MG63 (cell line): ENCODE data around the gene TMEM203. TPM values are rescaled to one million over a fixed set of nuclear protein-coding genes. Genes with fewer than 3 reads are reported as not detected.
"Not testable (repeated sequence)": the region's sequence is repeated elsewhere in the genome, so short reads cannot be mapped to it uniquely, and the experiment has no call there.

Experiments
- DNase-seq: peaks from one replicate; pipeline ENCODE4 v3.0.0-alpha.2; 2020
- H3K27me3 ChIP-seq: fragments of 250-450 bp; sonication (Bioruptor Pico); 2 replicates; pipeline ENCODE4 v1.5.1; 2020; ENCODE audit warnings: mild to moderate bottlenecking, moderate library complexity
- H3K36me3 ChIP-seq: fragments of 250-450 bp; sonication (Bioruptor Pico); 2 replicates; pipeline ENCODE4 v1.5.1; 2020; ENCODE audit warnings: mild to moderate bottlenecking, moderate library complexity
- H3K4me3 ChIP-seq: fragments of 250-450 bp; sonication (Bioruptor Pico); 2 replicates; pipeline ENCODE4 v1.5.1; 2020; ENCODE audit warnings: mild to moderate bottlenecking, moderate library complexity
- H3K9me3 ChIP-seq: fragments of 250-450 bp; sonication (Bioruptor Pico); 2 replicates; pipeline ENCODE4 v1.5.1; 2020; ENCODE audit warnings: mild to moderate bottlenecking, moderate library complexity
- total RNA-seq: library from RNA; depleted of rRNA; stranded (reverse); fragments of >200 nt; shearing (Covaris generic); gene quantifications from 2 replicates; pipeline ENCODE4 v1.2.3, GENCODE V29; 2014; ENCODE audit warnings: low replicate concordance

The TMEM203 gene
- total RNA-seq, 1 experiment from 2014 or later: 61.7 TPM

DNA sequence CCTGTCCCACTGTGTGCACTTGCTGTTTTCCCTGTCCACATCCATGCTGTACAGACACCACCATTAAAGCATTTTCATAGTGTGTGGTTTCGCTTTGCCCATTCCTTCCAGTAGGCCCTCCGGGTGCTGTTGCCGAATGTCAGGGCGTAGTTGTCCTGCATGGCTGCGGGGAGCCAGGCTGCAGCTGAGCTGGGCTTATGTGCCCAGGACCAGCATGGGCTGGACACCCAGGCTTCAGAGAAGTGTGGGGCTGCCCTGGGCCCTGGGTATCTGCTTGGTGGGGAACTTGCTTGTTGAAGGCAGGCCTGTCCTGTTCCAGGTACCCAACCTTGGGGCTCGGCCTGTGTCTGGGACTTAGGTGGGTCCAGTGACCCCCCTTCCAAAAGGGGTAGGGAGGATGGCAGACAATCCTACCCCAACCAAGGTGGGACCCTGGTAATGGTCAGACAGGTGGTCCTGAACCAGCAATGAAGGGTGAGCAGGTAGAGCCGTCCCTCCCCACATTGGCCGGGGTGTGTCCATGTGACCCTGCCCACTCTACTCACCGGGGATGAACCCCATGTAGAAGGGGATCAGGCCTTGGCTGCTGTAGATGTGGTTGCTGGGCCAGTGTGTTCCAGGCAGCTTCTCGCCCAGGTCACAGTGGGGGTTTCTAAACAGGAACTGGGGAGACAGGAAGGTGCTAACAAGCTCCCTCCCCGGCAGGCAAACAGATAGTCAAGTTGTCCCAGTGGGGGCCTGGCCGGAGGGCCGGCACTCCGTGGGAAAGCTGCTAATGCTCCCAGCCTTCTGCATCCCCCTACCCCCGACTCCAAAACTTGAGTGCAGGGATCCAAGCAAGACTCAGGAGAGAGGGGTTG is 38.4 kb upstream of the TMEM203 start:
- no peaks in the 10 kb centered on the region for H3K9me3 ChIP-seq
- no peaks in the 10 kb centered on the region for H3K27me3 ChIP-seq
- H3K4me3 ChIP-seq: no peak overlapping the region
- peaks cover 25% of the 10 kb centered on the region for H3K36me3 ChIP-seq
- DNase-seq: no peak

DNA sequence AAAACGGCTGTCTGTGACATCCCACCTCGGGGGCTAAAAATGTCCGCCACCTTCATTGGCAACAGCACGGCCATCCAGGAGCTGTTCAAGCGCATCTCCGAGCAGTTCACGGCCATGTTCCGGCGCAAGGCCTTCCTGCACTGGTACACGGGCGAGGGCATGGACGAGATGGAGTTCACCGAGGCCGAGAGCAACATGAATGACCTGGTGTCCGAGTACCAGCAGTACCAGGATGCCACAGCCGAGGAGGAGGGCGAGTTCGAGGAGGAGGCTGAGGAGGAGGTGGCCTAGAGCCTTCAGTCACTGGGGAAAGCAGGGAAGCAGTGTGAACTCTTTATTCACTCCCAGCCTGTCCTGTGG is 37.8 kb upstream of the TMEM203 start:
- DNase-seq, H3K4me3 ChIP-seq: not testable (repeated sequence)

DNA sequence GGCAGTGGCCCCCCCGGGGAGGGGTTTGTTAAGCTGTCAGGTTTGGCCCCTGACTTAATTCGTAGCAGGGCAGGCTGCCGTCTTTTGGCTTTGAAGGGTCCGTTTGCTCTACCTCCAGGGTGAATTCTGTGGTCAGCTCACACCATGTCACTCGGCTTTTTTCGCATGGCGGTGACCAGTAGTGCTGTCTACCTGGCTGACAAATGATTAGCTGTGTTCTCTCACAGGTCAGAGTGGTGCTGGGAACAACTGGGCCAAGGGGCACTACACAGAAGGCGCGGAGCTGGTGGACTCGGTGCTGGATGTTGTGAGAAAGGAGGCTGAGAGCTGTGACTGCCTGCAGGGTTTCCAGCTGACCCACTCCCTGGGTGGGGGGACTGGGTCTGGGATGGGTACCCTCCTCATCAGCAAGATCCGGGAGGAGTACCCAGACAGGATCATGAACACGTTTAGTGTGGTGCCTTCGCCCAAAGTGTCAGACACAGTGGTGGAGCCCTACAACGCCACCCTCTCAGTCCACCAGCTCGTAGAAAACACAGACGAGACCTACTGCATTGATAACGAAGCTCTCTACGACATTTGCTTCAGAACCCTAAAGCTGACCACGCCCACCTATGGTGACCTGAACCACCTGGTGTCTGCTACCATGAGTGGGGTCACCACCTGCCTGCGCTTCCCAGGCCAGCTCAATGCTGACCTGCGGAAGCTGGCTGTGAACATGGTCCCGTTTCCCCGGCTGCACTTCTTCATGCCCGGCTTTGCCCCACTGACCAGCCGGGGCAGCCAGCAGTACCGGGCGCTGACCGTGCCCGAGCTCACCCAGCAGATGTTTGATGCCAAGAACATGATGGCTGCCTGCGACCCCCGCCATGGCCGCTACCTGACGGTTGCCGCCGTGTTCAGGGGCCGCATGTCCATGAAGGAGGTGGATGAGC is 37.1 kb upstream of the TMEM203 start:
- no peak for DNase-seq
- no peaks in the 10 kb centered on the region for H3K27me3 ChIP-seq
- H3K9me3 ChIP-seq: no peaks in the 10 kb centered on the region
- H3K36me3 ChIP-seq: peaks cover 25% of the 10 kb centered on the region
- peak overlapping the region; percentile 92 for H3K4me3 ChIP-seq

More for the DNA sequence above, 37.8 kb upstream of the TMEM203 start:
- peaks cover 25% of the 10 kb centered on the region for H3K36me3 ChIP-seq
- H3K9me3 ChIP-seq, H3K27me3 ChIP-seq: not testable (repeated sequence)

DNA sequence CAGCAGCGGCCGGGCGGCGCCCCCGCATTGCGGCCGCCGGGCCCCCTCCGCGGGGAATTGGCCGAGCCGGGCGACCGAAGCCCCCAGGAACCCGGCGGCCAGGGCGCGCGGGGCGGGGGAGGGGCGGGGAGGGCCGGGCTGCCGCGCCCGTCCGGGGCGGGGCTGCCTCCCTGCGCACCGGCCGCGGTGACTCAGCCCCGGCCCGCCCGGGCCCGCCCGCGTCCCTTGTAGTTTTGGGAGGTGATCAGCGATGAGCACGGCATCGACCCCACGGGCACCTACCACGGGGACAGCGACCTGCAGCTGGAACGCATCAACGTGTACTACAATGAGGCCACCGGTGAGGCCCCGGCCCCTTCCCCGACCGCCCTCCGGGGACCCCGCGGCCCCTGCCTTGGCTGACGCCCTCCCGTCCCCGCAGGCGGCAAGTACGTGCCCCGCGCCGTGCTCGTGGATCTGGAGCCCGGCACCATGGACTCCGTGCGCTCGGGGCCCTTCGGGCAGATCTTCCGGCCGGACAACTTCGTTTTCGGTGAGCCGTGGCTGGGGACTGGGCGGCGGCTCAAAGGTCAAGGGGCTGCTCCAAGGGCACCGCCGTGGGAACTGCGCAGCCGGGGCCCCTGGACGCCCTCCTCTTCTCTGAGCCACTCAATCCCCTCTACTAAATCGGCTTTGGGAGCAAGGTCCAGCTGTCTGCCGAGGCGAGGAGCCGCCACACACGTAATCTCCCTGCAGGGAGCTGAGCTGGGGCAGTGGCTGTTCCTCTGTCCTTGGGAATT is 36.2 kb upstream of the TMEM203 start:
- H3K4me3 ChIP-seq: peak overlapping the region; percentile 92
- no peaks in the 10 kb centered on the region for H3K9me3 ChIP-seq
- peak; percentile 71 for DNase-seq
- no peaks in the 10 kb centered on the region for H3K27me3 ChIP-seq
- peaks cover 25% of the 10 kb centered on the region for H3K36me3 ChIP-seq

DNA sequence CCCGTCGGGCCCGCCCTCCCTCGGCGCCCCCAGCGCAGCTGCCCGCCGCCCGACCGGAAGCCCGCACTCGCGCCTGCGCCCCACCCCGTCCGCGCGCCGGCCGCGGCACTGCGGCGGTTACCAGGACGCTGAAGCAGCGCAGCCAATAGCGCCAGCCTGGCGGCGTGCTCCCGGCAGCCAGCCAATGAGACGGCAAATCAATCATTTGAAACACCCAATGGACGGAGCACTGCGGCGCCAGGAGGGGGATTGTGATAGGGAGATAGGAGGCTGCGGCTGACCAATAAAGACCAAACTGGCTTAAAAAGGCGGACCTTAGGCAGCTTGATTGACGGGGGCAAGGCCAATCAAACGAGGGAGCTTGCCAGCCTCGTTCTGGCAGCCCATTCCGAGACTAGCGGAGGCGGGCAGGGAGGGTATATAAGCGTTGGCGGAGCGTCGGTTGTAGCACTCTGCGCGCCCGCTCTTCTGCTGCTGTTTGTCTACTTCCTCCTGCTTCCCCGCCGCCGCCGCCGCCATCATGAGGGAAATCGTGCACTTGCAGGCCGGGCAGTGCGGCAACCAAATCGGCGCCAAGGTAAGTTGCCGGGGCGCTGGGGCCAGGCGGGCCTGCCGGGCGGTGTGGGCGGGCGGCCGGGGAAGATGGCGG is 35.5 kb upstream of the TMEM203 start, which contains the start of gene TUBB4B:
Gene TUBB4B (plus strand): TSS at position 447 of the 649 bp plus-strand sequence. CDS start 74 bp downstream, at position 521.
- Histone ChIP-seq H3K36me3 (peaks cover 25% of the 10 kb centered on the region), H3K27me3 (no peaks in the 10 kb centered on the region), H3K4me3 (peak within 1 kb of the TSS; percentile 92), H3K9me3 (no peaks in the 10 kb centered on the region)
- DNase-seq: peak; percentile 99

DNA sequence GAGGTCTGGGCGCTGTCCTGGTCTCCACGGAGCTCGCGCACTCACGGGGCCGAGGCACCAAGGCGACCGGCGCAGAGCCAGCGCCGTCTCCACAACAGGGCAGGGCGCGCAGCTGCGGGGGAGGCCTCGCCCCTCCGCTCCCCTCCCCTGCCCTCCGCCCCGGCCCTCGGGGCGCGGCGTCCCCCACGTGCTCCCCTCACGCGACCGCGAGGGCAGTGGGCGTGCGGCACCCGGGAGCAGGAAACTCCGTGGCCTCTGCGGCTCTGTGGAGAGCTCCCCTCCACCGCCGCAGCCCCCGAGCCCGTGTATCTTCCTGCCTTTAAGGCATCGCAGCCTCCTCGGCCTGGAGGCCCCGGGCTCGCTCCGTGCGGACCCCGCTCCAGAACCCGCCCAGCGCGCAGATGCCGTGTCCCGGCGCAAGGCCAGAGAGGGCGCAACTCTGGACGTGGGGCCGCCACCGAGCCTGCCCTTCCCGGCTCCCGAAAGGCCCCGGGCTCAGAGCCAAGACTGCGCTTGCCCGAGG is 34.9 kb upstream of the TMEM203 start:
- H3K4me3 ChIP-seq: peak overlapping the region; percentile 59
- DNase-seq: peak; percentile 89
- H3K27me3 ChIP-seq: no peaks in the 10 kb centered on the region
- H3K36me3 ChIP-seq: peaks cover 25% of the 10 kb centered on the region
- no peaks in the 10 kb centered on the region for H3K9me3 ChIP-seq

DNA sequence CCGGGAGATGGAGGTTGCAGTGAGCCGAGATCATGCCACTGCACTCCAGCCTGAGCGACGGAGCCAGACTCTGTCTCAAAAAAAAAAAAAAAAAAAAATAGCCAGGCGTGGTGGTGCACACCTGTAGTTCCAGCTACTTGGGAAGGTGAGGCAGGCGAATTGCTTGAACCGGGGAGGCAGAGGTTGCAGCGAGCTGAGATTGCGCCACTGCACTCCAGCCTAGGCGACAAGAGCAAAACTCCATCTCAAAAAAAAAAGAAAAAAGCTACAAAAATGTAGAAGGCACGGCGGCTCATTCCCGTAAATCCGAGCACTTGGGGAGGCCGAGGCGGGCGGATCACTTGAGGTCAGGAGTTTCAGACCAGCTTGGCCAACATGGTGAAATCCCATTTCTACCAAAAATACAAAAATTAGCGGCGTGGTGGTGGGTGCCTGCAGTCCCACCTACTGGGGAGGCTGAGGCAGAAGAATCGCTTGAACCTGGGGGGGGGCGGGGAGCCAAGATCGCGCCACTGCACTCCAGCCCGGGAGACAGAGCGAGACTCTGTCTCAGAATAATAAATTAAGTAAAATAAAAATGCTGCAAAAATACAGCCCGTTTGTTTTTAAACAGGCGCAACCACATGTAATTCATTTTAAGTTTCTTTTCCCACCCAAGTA is 34.2 kb upstream of the TMEM203 start:
- H3K9me3 ChIP-seq, DNase-seq: not testable (repeated sequence)

DNA sequence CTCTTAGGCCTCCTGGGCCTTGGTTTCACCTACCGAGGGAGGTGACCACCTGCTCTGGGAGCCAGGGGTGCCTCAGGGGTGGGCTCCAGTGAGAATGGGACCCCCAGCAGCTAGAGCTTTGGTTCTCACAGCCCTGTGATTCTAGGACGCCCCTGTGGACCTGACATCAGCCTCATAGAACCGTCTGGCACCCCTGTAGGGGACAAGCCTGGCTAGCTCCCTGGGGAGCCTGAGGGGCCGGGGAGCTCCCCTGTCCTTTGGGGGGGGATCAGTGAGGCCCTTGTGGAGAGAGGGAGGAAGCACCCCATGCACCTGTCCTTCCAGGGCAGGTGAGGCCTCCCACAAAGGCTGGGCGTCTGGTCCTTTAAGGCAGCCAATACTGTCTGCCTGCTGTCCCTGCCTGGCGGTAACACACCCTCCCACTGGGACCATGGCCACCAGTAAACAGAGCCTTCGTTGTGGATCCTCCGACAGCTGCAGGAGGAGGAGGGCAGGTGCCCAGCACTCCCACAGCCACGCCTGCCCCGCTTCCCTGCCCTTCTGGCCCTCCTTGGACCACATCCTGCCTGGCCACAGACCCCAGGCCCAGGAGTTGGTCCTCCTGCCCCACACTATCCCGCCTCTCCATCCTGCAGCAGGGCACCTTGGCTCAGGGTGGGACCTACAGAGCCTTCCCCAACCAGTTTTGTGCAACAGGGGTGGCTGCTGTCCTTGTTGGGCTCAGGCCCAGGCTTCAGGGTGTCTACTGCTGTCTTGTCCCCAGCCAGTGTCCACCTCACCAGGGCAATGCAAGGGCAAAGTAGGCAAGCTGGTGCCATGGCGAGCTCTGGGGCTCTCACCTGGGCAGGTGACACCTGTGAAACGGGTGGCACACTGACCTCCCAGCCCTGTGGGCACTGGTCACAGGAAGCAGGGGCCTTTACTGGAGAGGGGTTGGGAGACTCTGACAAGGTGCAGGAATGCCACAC is 32.6 kb upstream of the TMEM203 start:
- H3K36me3 ChIP-seq: peaks cover 15% of the 10 kb centered on the region
- no peaks in the 10 kb centered on the region for H3K9me3 ChIP-seq
- H3K27me3 ChIP-seq: no peaks in the 10 kb centered on the region
- H3K4me3 ChIP-seq: no peak overlapping the region
- no peak for DNase-seq

More for the DNA sequence above, 34.2 kb upstream of the TMEM203 start:
- peaks cover 25% of the 10 kb centered on the region for H3K36me3 ChIP-seq
- H3K4me3 ChIP-seq: peak overlapping the region; percentile 59
- H3K27me3 ChIP-seq: not testable (repeated sequence)

DNA sequence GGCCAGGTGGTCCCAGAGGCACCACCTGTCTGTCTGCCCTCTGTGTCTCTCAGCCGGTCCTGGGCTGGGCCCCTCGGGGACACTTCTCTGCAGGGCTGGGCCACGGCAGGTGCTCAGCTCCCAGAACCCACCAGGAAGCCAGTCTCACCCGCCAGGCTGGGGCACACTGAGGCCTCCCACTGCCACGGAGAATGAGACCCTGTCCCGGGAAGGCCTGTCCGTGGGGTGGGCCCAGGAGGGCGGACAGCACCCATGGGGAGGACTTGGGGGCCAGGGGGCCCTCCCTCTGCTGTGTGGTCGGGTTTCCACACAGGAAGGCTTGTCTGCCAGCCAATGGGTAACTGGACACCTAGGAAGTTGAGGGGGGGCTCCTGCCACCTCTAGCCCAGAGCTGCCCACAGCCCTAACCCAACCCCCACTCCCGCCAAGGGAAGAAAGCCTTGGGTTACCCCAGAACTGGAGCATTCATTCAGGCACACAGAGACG is 31.5 kb upstream of the TMEM203 start:
- no peaks in the 10 kb centered on the region for H3K27me3 ChIP-seq
- peaks cover 5% of the 10 kb centered on the region for H3K36me3 ChIP-seq
- H3K9me3 ChIP-seq: no peaks in the 10 kb centered on the region
- no peak overlapping the region for H3K4me3 ChIP-seq
- DNase-seq: no peak

DNA sequence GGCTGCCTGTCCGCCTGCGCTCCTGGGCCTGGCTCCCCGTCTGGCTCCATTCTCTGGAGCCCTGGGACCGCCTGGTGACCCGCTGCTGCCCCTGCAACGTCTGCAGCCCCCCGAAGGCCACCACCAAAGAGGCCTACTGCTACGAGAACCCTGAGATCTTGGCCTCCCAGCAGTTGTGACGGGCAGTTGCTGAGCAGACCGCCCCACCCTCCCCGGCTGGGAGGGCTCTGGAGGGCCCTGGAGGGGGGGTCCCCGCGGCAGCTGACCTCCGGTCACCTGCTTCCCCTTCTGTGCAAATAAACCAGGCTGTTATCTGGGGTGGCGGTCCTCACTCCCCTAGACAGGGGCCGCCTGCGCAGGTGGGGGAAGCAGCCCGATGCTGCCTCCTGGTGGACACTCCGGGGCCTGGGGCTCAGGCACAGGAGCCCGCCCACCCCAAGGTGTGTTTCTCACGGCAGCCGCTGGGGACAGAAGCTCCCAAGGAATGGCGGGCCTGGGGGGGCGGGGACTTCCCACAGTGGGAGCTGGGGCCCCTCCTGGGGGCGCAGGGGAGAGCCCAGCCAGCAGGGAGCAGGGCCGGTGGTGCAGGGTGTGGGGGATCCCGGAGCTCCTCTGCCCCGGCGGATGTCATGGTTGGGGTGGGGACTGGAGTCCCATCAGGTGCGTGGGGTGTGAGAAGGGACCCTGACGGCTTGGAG is 30.9 kb upstream of the TMEM203 start:
- Histone ChIP-seq H3K27me3 (no peaks in the 10 kb centered on the region), H3K36me3 (no peaks in the 10 kb centered on the region), H3K4me3 (no peak overlapping the region), H3K9me3 (no peaks in the 10 kb centered on the region)
- peak; percentile 76 for DNase-seq

DNA sequence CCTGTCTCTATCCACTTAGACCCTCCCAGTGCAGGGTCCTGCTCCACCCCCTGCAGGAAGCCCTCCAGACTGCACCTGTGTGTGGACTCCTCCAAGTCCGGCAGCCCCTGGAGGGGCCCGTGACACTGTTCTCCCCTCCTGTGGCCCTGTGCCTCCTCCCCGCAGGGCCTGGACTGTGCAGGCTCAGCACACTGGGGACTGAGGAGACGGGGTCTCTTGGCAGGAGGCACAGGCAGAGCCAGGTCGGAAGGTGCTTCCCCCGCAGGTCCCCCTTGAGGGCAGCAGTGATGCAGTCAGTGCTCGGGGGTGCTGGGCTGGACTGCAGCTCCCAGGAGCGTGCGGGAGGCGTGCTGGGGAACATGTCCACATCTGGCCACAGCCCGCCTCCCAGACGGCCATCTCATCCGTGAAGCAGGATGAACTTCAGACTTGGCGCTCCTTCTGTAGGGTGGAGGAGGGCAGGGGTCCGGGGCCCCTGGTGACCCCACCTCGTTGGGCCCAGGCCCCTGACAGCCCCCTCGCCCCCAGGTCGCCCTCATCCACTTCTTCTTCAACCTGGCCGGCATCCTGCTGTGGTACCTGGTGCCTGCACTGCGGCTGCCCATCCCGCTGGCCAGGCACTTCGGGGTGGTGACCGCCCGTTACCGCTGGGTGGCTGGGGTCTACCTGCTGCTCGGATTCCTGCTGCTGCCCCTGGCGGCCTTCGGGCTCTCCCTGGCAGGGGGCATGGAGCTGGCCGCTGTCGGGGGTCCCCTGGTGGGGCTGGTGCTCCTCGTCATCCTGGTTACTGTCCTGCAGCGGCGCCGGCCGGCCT is 30.2 kb upstream of the TMEM203 start:
- Histone ChIP-seq H3K4me3 (no peak overlapping the region), H3K27me3 (no peaks in the 10 kb centered on the region), H3K9me3 (no peaks in the 10 kb centered on the region), H3K36me3 (no peaks in the 10 kb centered on the region)
- DNase-seq: no peak

DNA sequence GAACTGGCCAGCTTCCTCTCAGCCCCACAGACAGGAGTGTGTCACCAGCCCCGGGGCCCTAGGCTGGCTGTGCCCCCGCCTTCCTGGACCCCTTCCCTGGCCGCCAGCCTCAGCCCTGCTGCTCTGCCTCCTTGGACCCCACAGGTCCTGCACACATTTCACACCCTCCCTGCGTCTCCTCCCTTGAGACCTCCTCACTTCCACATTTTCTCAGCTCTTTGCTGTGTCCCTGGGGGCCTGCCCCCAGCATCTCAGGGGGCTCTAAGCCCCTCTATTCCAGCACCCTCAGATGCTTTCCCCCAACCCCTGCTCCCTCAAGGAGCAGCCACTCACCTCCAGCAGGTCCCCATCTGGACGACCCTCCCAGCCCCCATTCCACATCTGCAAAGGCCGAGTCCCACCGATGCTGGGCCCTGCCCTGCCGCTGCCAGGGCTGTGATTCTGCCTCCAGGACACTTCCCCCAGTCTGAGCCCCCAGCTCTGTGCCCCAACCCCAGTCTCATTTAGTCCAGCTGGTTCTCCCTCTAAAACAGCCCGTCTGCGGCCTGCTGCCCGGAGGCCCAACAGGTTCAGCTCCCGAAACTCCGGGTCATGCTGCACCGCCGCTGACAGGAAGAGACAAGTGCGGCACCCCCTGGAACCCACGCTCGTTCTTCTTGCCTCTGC is 29.4 kb upstream of the TMEM203 start:
- DNase-seq: no peak
- Histone ChIP-seq H3K4me3 (no peak overlapping the region), H3K9me3 (no peaks in the 10 kb centered on the region), H3K27me3 (no peaks in the 10 kb centered on the region), H3K36me3 (no peaks in the 10 kb centered on the region)
